NCI-H1417 (cell line): Measurements from ENCODE around the gene FBN3.

Experiments
- DNase-seq, 3 experiments: peaks; one replicate each; lab custom pipeline; 2025; lab: John Stamatoyannopoulos, UW

FBN3 gene

GRCh38 chr19:8148410-8149260 is 757 bp downstream of the FBN3 start:
- DNase-seq, result peak in 2 of 3 experiments; percentile 72 to 83

- DNase-seq, result no peak
Measured at GRCh38 chr19:8148088-8148409, 1.3 kb downstream of the FBN3 start.

GRCh38 chr19:8147582-8147978 is 1.8 kb downstream of the FBN3 start:
- DNase-seq, result peak in 1 of 3 experiments; percentile 18

- DNase-seq, result no peak
Measured at GRCh38 chr19:8146877-8147581, 2.4 kb downstream of the FBN3 start.

GRCh38 chr19:8144273-8144995 is 5.0 kb downstream of the FBN3 start:
- DNase-seq, result no peak

- DNase-seq, result no peak
Measured at GRCh38 chr19:8143041-8143440, 6.4 kb downstream of the FBN3 start.

GRCh38 chr19:8142513-8142900 is 6.9 kb downstream of the FBN3 start:
- no peak for DNase-seq

- DNase-seq, result no peak
Measured at GRCh38 chr19:8141726-8142512, 7.5 kb downstream of the FBN3 start.

GRCh38 chr19:8138201-8138600 is 11.2 kb downstream of the FBN3 start:
- DNase-seq, result no peak

- DNase-seq, result no peak
Measured at GRCh38 chr19:8137425-8137824, 12.0 kb downstream of the FBN3 start.

GRCh38 chr19:8135946-8136618 is 13.3 kb downstream of the FBN3 start:
- no peak for DNase-seq

GRCh38 chr19:8132858-8133458 is 16.4 kb downstream of the FBN3 start:
- DNase-seq, result no peak

- no peak for DNase-seq
Measured at GRCh38 chr19:8131517-8131916, 17.9 kb downstream of the FBN3 start.

- no peak for DNase-seq
Measured at GRCh38 chr19:8129061-8129618, 20.3 kb downstream of the FBN3 start.

GRCh38 chr19:8128551-8128950 is 20.8 kb downstream of the FBN3 start:
- DNase-seq, result no peak

GRCh38 chr19:8127311-8127710 is 22.1 kb downstream of the FBN3 start:
- peak in 2 of 3 experiments; percentile 15 to 67 for DNase-seq

- DNase-seq, result no peak
Measured at GRCh38 chr19:8126511-8126910, 22.9 kb downstream of the FBN3 start.

GRCh38 chr19:8126008-8126407 is 23.4 kb downstream of the FBN3 start:
- DNase-seq, result no peak

GRCh38 chr19:8123683-8124082 is 25.7 kb downstream of the FBN3 start:
- DNase-seq, result no peak

GRCh38 chr19:8120636-8121480 is 28.5 kb downstream of the FBN3 start:
- peak in 2 of 3 experiments; percentile 39 to 68 for DNase-seq
